K562 (cell line): ENCODE measurements around the gene ECE2. TPM values are rescaled to one million over a fixed set of nuclear protein-coding genes. Genes with fewer than 3 reads are reported as not detected.

Experiments
- EHMT2 ChIP-seq: fragments of 450-650 bp; IDR thresholded peaks from 2 replicates; pipeline ENCODE4 v1.6.1; 2018; ENCODE audit warnings: antibody characterized with exemption
- EP300 ChIP-seq: IDR thresholded peaks from 2 replicates; pipeline ENCODE4 v1.6.1; 2012; ENCODE audit warnings: low read length, improper control_type of control experiment
- ERF ChIP-seq: fragments of 450-650 bp; formaldehyde crosslinking; IDR thresholded peaks from 2 replicates; pipeline ENCODE4 v1.4.0; 2020; ENCODE audit warnings: mild to moderate bottlenecking, mixed read lengths
- HDAC1 ChIP-seq, 2 experiments: fragments of 450-650 bp; IDR thresholded peaks; 2 replicates each; pipeline ENCODE4 v1.6.1; 2016 to 2017; ENCODE audit warnings: inconsistent platforms in 1 of 2, mild to moderate bottlenecking in 1 of 2, moderate library complexity in 1 of 2
- HDAC3 ChIP-seq: fragments of 450-650 bp; IDR thresholded peaks from 2 replicates; pipeline ENCODE4 v1.6.1; 2018; ENCODE audit warnings: borderline replicate concordance, mild to moderate bottlenecking, moderate library complexity; ENCODE audit not compliant: partially characterized antibody
- MBD1 ChIP-seq: fragments of 250-450 bp; sonication (Bioruptor Pico); IDR thresholded peaks from 2 replicates; pipeline ENCODE4 v1.8.0; 2022; ENCODE audit warnings: inconsistent platforms
- NCOR1 ChIP-seq: fragments of 450-650 bp; IDR thresholded peaks from 2 replicates; pipeline ENCODE4 v1.6.1; 2016; ENCODE audit warnings: mild to moderate bottlenecking, moderate library complexity
- NR1H2 ChIP-seq: sonication (generic); formaldehyde crosslinking; IDR thresholded peaks from 2 replicates; pipeline ENCODE4 v1.4.0; 2020; ENCODE audit warnings: mild to moderate bottlenecking, missing genetic modification reagents
- PHB ChIP-seq: fragments of 250-450 bp; sonication (Bioruptor Pico); IDR thresholded peaks from 2 replicates; pipeline ENCODE4 v1.5.0; 2021
- RB1 ChIP-seq: fragments of 450-650 bp; IDR thresholded peaks from 2 replicates; pipeline ENCODE4 v1.6.1; 2017; ENCODE audit warnings: low read depth, mild to moderate bottlenecking
- SIN3A ChIP-seq, 2 experiments: fragments of 150-350 bp in 1 of 2; IDR thresholded peaks; 2 replicates each; pipeline ENCODE4 v1.6.1; 2011 to 2016; ENCODE audit warnings: borderline replicate concordance in 2 of 2, low read depth in 2 of 2, low read length in 2 of 2, mild to moderate bottlenecking in 2 of 2, moderate library complexity in 2 of 2; ENCODE audit not compliant: control insufficient read depth in 1 of 2
- SLC30A9 ChIP-seq: fragments of 250-450 bp; sonication (Bioruptor Pico); IDR thresholded peaks from 2 replicates; pipeline ENCODE4 v1.8.0; 2022; ENCODE audit warnings: mild to moderate bottlenecking, moderate library complexity
- SMAD4 ChIP-seq: fragments of 250-450 bp; sonication (Bioruptor Pico); conservative IDR thresholded peaks from 2 replicates; pipeline ENCODE4 v1.8.0; 2021; ENCODE audit warnings: inconsistent platforms, mild to moderate bottlenecking, moderate library complexity
- SMARCB1 ChIP-seq: IDR thresholded peaks from 2 replicates; pipeline ENCODE4 v1.6.1; 2011; ENCODE audit warnings: improper control_type of control experiment, low read depth; ENCODE audit not compliant: insufficient read length
- SNIP1 ChIP-seq: fragments of 450-650 bp; IDR thresholded peaks from 2 replicates; pipeline ENCODE4 v1.7.1; 2017; ENCODE audit warnings: low read depth, mild to moderate bottlenecking
- YY1 ChIP-seq, 3 experiments: IDR thresholded peaks; 2 replicates each; pipeline ENCODE4 v1.6.1; 2011; ENCODE audit warnings: low read length in 2 of 3, mild to moderate bottlenecking in 2 of 3, moderate library complexity in 2 of 3, borderline replicate concordance in 1 of 3, control low read depth in 1 of 3, low read depth in 1 of 3; ENCODE audit not compliant: insufficient read depth in 3 of 3, insufficient replicate concordance in 2 of 3, control insufficient read depth in 1 of 3, insufficient read length in 1 of 3; ENCODE audit errors: extremely low read depth in 1 of 3
- ZBTB11 ChIP-seq, 3 experiments: fragments of 200-800 bp in 1 of 3; fragments of 250-450 bp in 1 of 3; fragments of 450-650 bp in 1 of 3; sonication (Bioruptor Pico) in 1 of 3; sonication (Bioruptor generic) in 1 of 3; formaldehyde crosslinking in 1 of 3; IDR thresholded peaks; 2 replicates each; pipeline versions ENCODE4 v1.6.1 to v1.8.0; 2016 to 2022; ENCODE audit warnings: mild to moderate bottlenecking in 2 of 3, missing genetic modification characterization in 2 of 3, missing compliant biosample characterization in 1 of 3, moderate library complexity in 1 of 3
- ZBTB49 ChIP-seq: sonication (generic); formaldehyde crosslinking; IDR thresholded peaks from 2 replicates; pipeline ENCODE4 v1.8.0; 2022; ENCODE audit warnings: missing genetic modification reagents, mild to moderate bottlenecking, borderline replicate concordance
- ZNF766 ChIP-seq: fragments of 200-800 bp; sonication (Bioruptor generic); conservative IDR thresholded peaks from 2 replicates; pipeline ENCODE4 v1.6.1; 2016; ENCODE audit warnings: missing genetic modification characterization, missing compliant biosample characterization
- polyA plus RNA-seq, 8 experiments: library from polyadenylated mRNA; depleted of rRNA in 4 of 8; stranded (reverse) in 5 of 8; unstranded in 3 of 8; fragments of >200 nt; fragmentation: Nextera tagmentation in 2 of 8; fragmentation: Illumina TruSeq in 1 of 8; extraction: Ambion mirVana in 2 of 8; extraction: Trizol in 1 of 8; gene quantifications; 2 replicates each; pipeline versions ENCODE4 v1.2.1 to v1.2.3, GENCODE V29; 2011 to 2014; ENCODE audit warnings: inconsistent platforms in 1 of 8, missing spikeins in 1 of 8
- total RNA-seq, 7 experiments: library from RNA; depleted of rRNA in 6 of 7; stranded (reverse); fragments of >200 nt in 6 of 7; fragmentation: Illumina TruSeq in 2 of 7; extraction: Trizol in 2 of 7; gene quantifications; 2 replicates each; pipeline versions ENCODE4 v1.2.1 to v1.2.3, GENCODE V29; 2011 to 2021; ENCODE audit warnings: low replicate concordance in 1 of 7

The ECE2 gene
- total and polyA plus RNA-seq, 9 of the 15 experiments (the other 6 are each of a cell fraction or from before 2014, with no cell fraction given) = not detected

- TF ChIP-seq ZBTB49 (CRISPR knock-in tag) (no peak), PHB (CRISPR knock-in tag) (no peak), NCOR1 (no peak), ZBTB11 (CRISPR knock-in tag; IDR thresholded peaks at IDR 0.05) (peak in 1 of 3 experiments; percentile 18; a peak in 1 of 6 replicates), HDAC3 (no peak), NR1H2 (CRISPR knock-in tag) (no peak), YY1 (IDR thresholded peaks at IDR 0.05; ENCODE audit: borderline replicate concordance in 1 of 3, control insufficient read depth in 1 of 3, extremely low read depth in 1 of 3, insufficient read depth in 3 of 3, insufficient read length in 1 of 3, insufficient replicate concordance in 2 of 3, low read depth in 1 of 3, low read length in 2 of 3) (no peak), MBD1 (CRISPR knock-in tag) (no peak), EP300 (no peak), SIN3A (IDR thresholded peaks at IDR 0.05; ENCODE audit: borderline replicate concordance in 2 of 2, control insufficient read depth in 1 of 2, low read depth in 2 of 2, low read length in 2 of 2) (peak in 1 of 2 experiments; percentile 93; a peak in 1 of 4 replicates), SMAD4 (CRISPR knock-in tag) (0 out of 2 replicates have a peak, but pooled peaks have one; percentile 5), EHMT2 (0 out of 2 replicates have a peak, but pooled peaks have one; percentile 6), SNIP1 (no peak), ERF (CRISPR knock-in tag) (no peak), SLC30A9 (CRISPR knock-in tag) (no peak), SMARCB1 (no peak), HDAC1 (IDR thresholded peaks at IDR 0.05) (no peak), RB1 (peak; percentile 32; the same call in 1 of the 2 replicates), ZNF766 (CRISPR knock-in tag) (0 out of 2 replicates have a peak, but pooled peaks have one; percentile 50)
Observed at GRCh38 chr3:184259878-184260723, 15.7 kb upstream of the ECE2 start (continued).
